Heart left ventricle (tissue), 16 donors: Measurements from ENCODE around the gene ZNF180. TPM values are rescaled to one million over a fixed set of nuclear protein-coding genes. Genes with fewer than 3 reads are reported as not detected.
A peak's percentile ranks its signal among the peaks of the same experiment; 100 is the strongest.

Experiments used
- ATAC-seq, 4 donors: fragments of 200-7000 bp; cut with Tn5 transposase; one replicate each; pipeline ENCODE4 v1.9.1; 2020 to 2022; ENCODE audit warnings: moderate library complexity in 4 of 4, mild to moderate bottlenecking in 3 of 4, moderate number of reproducible peaks in 1 of 4
- DNase-seq, 5 donors: peaks; one replicate each; pipeline ENCODE4 v3.0.0-alpha.2; 2020
- H3K27ac ChIP-seq, 12 donors: fragments of 200-600 bp; sonication (generic) in 4 of 12; one replicate each; pipeline versions ENCODE4 v1.5.0 to v1.8.0; 2016 to 2022; ENCODE audit warnings: mild to moderate bottlenecking in 2 of 12
- H3K27me3 ChIP-seq, 9 donors: fragments of 200-600 bp; sonication (generic) in 2 of 9; one replicate each; pipeline versions ENCODE4 v1.5.1 to v1.8.0; 2016 to 2022; ENCODE audit warnings: mild to moderate bottlenecking in 3 of 9
- H3K36me3 ChIP-seq, 9 donors: fragments of 200-600 bp; sonication (generic) in 2 of 9; one replicate each; pipeline versions ENCODE4 v1.5.0 to v1.8.0; 2018 to 2022; ENCODE audit warnings: mild to moderate bottlenecking in 2 of 9
- H3K4me1 ChIP-seq, 12 donors: fragments of 200-600 bp; sonication (generic) in 4 of 12; one replicate each; pipeline versions ENCODE4 v1.5.0 to v1.8.0; 2016 to 2022; ENCODE audit warnings: mild to moderate bottlenecking in 3 of 12
- H3K4me3 ChIP-seq, 12 donors: fragments of 200-600 bp; sonication (generic) in 4 of 12; one replicate each; pipeline versions ENCODE4 v1.5.0 to v1.8.0; 2017 to 2022; ENCODE audit warnings: mild to moderate bottlenecking in 9 of 12, moderate library complexity in 4 of 12
- H3K9me3 ChIP-seq, 12 donors: fragments of 200-600 bp; sonication (generic) in 4 of 12; one replicate each; pipeline versions ENCODE4 v1.5.0 to v1.8.0; 2016 to 2022; ENCODE audit warnings: mild to moderate bottlenecking in 1 of 12
- POLR2A ChIP-seq, 2 donors: fragments of 450-650 bp; IDR thresholded peaks; one replicate each; pipeline ENCODE4 v1.6.1; 2017; ENCODE audit warnings: antibody characterized with exemption in 2 of 2, mild to moderate bottlenecking in 2 of 2, moderate library complexity in 2 of 2
- WGBS, 4 donors: extraction: QIAGEN DNeasy Blood & Tissue Kit in 2 of 4; methylation state at CpG; one replicate each; pipeline versions ENCODE4 v1.1.5 to v1.1.7; 2013 to 2018; 5-methylcytosine and 5-hydroxymethylcytosine counted together
- intact Hi-C, 10 donors: fragments of 100-400 bp; cut with DNase I; formaldehyde crosslinking; loops; one replicate each; pipeline versions ENCODE4 v1.11.1 to v1.14.2; 2022
- long read RNA-seq, 3 donors: library from polyadenylated mRNA; unstranded; transcript quantifications; one replicate each; pipeline ENCODE4 v2.0.0, GENCODE V29; 2020 to 2021
- polyA plus RNA-seq, 2 donors: library from polyadenylated mRNA; stranded (reverse); fragments of 200-250 nt; gene quantifications; one replicate each; pipeline ENCODE4 v1.2.3, GENCODE V29; 2013
- total RNA-seq, 9 donors: library from RNA; depleted of rRNA in 2 of 9; stranded (reverse); fragments of >200 nt in 2 of 9; fragmentation: NEBNext Ultra II Directional in 3 of 9; extraction: Animal tissue kit (Norgen Biotek cat#: 25700) in 3 of 9; gene quantifications; one replicate each; pipeline versions ENCODE4 v1.1.0 to v1.2.4, GENCODE V29; 2016 to 2023
- TF ChIP-seq, protein P1 (sequence below), 12 donors: fragments of 200-600 bp; sonication (generic) in 4 of 12; IDR thresholded peaks; one replicate each; pipeline versions ENCODE4 v1.5.0 to v1.8.0; 2018 to 2022; ENCODE audit warnings: antibody characterized with exemption in 12 of 12, mild to moderate bottlenecking in 5 of 12
- donor health status: ischemic (EF 13 %, LVEDD 7.1; RV severe dilation, severe dysfunction).
- donor health status: healthy with polysubstance abuse.
- donor health status: DM: no; HTN: yes; CAD: no.
- donor health status: DM: no; HTN: no; CAD: no.
- donor health status: ischemic (EF 25% LVEDD 6.9; RV normal size, moderate dysfunction).
- donor health status: ischemic (EF 25% LVEDD 5.7; RV mildly dilated, moderate dysfunction).
- donor health status: healthy.
- donor health status: DM: yes; HTN: yes; CAD: no.
- donor health status: ischemic (EF 35%, LVEDD 5.7; RV mildly dilated, moderate dysfunction).
- donor health status: nonischemic (EF 11% LVEDD 7.7; RV severe dilation, severe dysfunction).
- donor health status: DM: yes; HTN: yes; CAD: no.
- donor health status: PGD.
- donor health status: ischemic (EF 29% LVEDD 5.4; RV normal size, mild dysfunction).
- donor health status: nonischemic (EF 23%, LVEDD 6.1; RV moderate dilation, normal function).

Gene ZNF180
- total RNA-seq (10 to 100 TPM in 1 of 9 donors, 1 to 10 TPM in 8; 3.5 to 14.2 (median 4.5) TPM), polyA plus RNA-seq (1 to 10 TPM; 2.0 to 5.0 TPM)
- long read RNA-seq, donor 1, partial matches to known transcripts, result 0 of 5 reads
- long read RNA-seq, donor 1, other reads (novel, unspliced or antisense), result 1 of 5 reads
- long read RNA-seq, donor 2, full-length matches to known transcripts, result 1 of 4 reads
- long read RNA-seq, donor 2, partial matches to known transcripts, result 0 of 4 reads
- long read RNA-seq, donor 2, other reads (novel, unspliced or antisense), result 3 of 4 reads
- long read RNA-seq, donor 3, partial matches to known transcripts, result 0 of 3 reads
- long read RNA-seq, donor 3, other reads (novel, unspliced or antisense), result 0 of 3 reads

DNA sequence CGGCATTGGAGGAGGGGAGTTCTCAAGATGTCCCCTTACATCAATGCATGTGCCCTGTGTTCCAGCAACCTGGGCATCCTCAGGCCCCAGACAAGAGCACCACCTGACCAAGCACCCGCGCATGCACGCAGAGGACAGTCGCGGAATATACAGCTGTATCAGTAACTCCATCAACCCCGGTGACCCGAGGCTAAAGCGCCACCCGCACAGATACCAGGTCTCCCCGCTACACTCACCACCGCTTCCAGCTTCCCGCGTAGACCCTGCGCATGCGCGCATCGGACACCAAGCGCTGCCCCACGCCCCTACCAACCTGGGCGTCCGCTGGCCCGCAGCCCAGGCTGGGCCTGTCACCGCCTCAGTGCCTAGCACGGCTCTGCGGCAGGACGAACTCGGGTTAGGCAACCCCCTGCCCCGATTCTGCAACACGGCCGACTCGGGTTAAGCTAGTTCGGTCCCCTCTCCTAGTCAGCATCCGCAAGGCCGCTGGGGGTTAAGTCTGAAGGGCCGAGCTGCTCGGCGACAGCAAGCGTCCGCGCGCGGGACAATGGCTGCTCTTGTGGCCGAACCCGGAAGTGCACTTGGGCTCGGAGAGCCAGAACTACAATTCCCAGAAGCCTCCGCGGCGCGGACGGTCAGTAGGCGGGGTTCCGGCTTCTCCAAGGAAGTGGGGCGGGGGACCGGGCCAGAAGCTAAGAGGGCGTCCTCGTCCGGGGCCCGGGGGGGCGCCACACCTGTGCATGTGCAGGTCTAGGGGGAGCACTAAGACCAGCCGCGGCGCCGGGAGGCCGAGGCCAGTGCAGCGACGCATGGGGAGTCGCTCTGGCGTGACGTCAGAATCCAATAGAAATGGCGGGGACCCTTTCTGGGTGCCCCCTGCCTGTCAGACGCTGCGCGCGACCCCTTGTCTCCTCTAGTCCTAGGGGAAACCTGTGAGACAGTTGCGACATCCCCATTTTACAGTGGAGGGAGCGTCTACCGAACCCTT lies at the start of gene ZNF180:
Gene ZNF180, minus strand, starts transcription at position 561 of the 988 bp plus-strand sequence. CDS start 3,188 bp downstream, outside the sequence.
- H3K27me3 ChIP-seq, result no peaks in the 10 kb centered on the region
- H3K9me3 ChIP-seq, result peaks cover 0 to 39% (median 24%) of the 10 kb centered on the region in 12 donors
- 0 to 1% (median 0%) methylated on average over 41 to 78 of the region's 78 CpGs for WGBS, 4 donors
- peaks cover 5 to 20% (median 12%) of the 10 kb centered on the region in 12 donors for H3K4me1 ChIP-seq
- DNase-seq (peak; percentile 96 to 98 (median 96)), ATAC-seq (peak; percentile 96 to 98 (median 98))
- intact Hi-C loops, result no loop called here
- peak in 1 of 2 donors; percentile 93 for TF ChIP-seq POLR2A (IDR thresholded peaks at IDR 0.05)
- TF ChIP-seq, protein P1, sequence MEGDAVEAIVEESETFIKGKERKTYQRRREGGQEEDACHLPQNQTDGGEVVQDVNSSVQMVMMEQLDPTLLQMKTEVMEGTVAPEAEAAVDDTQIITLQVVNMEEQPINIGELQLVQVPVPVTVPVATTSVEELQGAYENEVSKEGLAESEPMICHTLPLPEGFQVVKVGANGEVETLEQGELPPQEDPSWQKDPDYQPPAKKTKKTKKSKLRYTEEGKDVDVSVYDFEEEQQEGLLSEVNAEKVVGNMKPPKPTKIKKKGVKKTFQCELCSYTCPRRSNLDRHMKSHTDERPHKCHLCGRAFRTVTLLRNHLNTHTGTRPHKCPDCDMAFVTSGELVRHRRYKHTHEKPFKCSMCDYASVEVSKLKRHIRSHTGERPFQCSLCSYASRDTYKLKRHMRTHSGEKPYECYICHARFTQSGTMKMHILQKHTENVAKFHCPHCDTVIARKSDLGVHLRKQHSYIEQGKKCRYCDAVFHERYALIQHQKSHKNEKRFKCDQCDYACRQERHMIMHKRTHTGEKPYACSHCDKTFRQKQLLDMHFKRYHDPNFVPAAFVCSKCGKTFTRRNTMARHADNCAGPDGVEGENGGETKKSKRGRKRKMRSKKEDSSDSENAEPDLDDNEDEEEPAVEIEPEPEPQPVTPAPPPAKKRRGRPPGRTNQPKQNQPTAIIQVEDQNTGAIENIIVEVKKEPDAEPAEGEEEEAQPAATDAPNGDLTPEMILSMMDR (IDR thresholded peaks at IDR 0.05), result peak; percentile 22 to 66 (median 53)
- H3K36me3 ChIP-seq, result peaks cover under 1 to 26% (median 21%) of the 10 kb centered on the region in 9 donors
- peak within 1 kb of the TSS; percentile 67 to 99 (median 85) for H3K4me3 ChIP-seq
- peak within 1 kb of the TSS; percentile 78 to 96 (median 91) for H3K27ac ChIP-seq

DNA sequence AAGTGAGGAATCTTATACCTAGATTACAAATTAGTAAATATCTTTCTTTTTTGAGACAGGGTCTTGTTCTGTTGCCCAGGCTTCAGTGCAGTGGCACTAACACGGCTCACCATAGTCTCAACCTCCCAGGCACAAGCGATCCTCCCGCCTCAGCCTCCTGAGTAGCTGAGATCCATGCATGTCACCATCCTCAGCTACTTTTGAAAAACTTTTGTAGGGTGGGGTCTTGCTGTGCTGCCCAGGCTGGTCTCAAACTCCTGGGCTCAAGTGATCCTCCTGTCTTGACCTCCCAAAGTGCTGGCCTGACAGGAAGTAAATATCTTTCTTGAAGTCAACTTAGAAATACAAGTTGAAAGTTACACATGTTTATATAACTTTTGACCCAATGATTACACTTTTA lies 49.2 kb upstream of the ZNF180 start:
- ATAC-seq (no peak), DNase-seq (no peak)
- Histone ChIP-seq H3K9me3 (no peaks in the 10 kb centered on the region), H3K27me3 (peaks cover 0 to 5% (median 0%) of the 10 kb centered on the region in 9 donors), H3K36me3 (no peaks in the 10 kb centered on the region), H3K4me3 (no peak overlapping the region), H3K27ac (no peak overlapping the region), H3K4me1 (no peaks in the 10 kb centered on the region)
- TF ChIP-seq, protein P1 (IDR thresholded peaks at IDR 0.05), result no peak
- no peak for TF ChIP-seq POLR2A (IDR thresholded peaks at IDR 0.05)
- intact Hi-C loops, result no loop called here
- WGBS, 4 donors, result 94 to 100% (median 96%) methylated on average over 3 of the region's 3 CpGs

DNA sequence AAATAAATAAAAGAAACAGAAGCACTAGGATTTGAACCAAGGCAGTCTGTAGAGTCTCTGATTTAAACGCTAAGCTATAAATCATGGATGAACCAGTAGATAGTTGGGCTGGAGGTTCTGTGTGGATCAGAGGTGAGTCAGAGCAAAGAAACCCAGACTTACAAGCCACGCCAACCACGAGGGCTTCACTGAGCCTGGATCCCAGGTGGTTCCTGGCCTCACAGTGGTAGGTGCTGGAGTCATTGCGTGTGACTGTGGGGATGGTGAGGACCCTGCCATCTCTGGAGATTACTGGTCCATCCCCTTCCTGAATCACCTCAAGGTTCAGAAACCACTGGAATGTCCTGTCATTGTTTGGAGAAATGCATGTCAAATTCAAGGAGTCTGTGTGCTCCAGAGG lies 48.4 kb upstream of the ZNF180 start:
- WGBS, 4 donors, result 73 to 86% (median 81%) methylated on average over 4 of the region's 4 CpGs
- DNase-seq, result no peak
- peaks cover 0 to 7% (median 0%) of the 10 kb centered on the region in 9 donors for H3K27me3 ChIP-seq
- intact Hi-C loops, result no loop called here
- no peak overlapping the region for H3K27ac ChIP-seq
- no peaks in the 10 kb centered on the region for H3K9me3 ChIP-seq
- no peaks in the 10 kb centered on the region for H3K36me3 ChIP-seq
- TF ChIP-seq, protein P1 (IDR thresholded peaks at IDR 0.05), result no peak
- no peak for TF ChIP-seq POLR2A (IDR thresholded peaks at IDR 0.05)
- ATAC-seq, result no peak
- H3K4me3 ChIP-seq, result no peak overlapping the region
- H3K4me1 ChIP-seq, result no peaks in the 10 kb centered on the region

DNA sequence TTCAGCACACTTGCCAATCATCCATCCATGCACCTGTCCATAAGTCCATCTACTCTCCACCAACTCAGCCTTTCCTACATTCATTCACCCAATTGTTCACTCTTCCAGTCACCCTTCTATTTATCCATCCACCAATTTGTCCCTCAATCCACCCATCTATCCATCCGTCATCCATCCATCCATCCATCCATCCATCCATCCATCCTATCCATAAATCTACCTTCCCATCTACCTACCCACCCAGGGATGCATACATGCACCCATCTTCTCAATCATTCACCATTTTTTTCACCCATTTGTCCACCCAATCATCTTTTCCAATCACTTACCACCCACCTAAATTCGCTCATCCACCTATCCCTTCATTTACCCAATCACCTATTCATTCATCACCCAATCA lies 43.7 kb upstream of the ZNF180 start:
- peaks cover 0 to 10% (median 0%) of the 10 kb centered on the region in 9 donors for H3K27me3 ChIP-seq
- no peaks in the 10 kb centered on the region for H3K36me3 ChIP-seq
- no peaks in the 10 kb centered on the region for H3K9me3 ChIP-seq
- ATAC-seq, result no peak
- intact Hi-C loops, result no loop called here
- no peak overlapping the region for H3K4me3 ChIP-seq
- no peak for TF ChIP-seq POLR2A (IDR thresholded peaks at IDR 0.05)
- TF ChIP-seq, protein P1 (IDR thresholded peaks at IDR 0.05), result no peak
- no peak overlapping the region for H3K27ac ChIP-seq
- no peak for DNase-seq
- WGBS, 4 donors, result 49 to 70% (median 65%) methylated on average over 2 of the region's 2 CpGs
- no peaks in the 10 kb centered on the region for H3K4me1 ChIP-seq
